IgD-negative memory B cell (primary cell): ENCODE data around the gene PRR22. TPM values are rescaled to one million over a fixed set of nuclear protein-coding genes. Genes with fewer than 3 reads are reported as not detected.
"Not testable (repeated sequence)": the region's sequence is repeated elsewhere in the genome, so short reads cannot be mapped to it uniquely, and the experiment has no call there.

Experiments
- H3K27ac Mint-ChIP-seq, 3 donors: one replicate each; pipeline ENCODE4 v1.8.0; 2020 to 2022; ENCODE audit warnings: mild to moderate bottlenecking in 3 of 3, mixed read lengths in 3 of 3, moderate library complexity in 1 of 3
- H3K27me3 Mint-ChIP-seq: one replicate; pipeline ENCODE4 v1.8.0; 2021; ENCODE audit warnings: mixed read lengths
- H3K36me3 Mint-ChIP-seq: one replicate; pipeline ENCODE4 v1.8.0; 2020; ENCODE audit warnings: mild to moderate bottlenecking, mixed read lengths
- H3K4me1 Mint-ChIP-seq, 3 donors: one replicate each; pipeline ENCODE4 v1.8.0; 2020 to 2022; ENCODE audit warnings: mixed read lengths in 3 of 3, mild to moderate bottlenecking in 1 of 3
- H3K4me3 Mint-ChIP-seq, 4 donors: one replicate each; pipeline ENCODE4 v1.8.0; 2020 to 2022; ENCODE audit warnings: mild to moderate bottlenecking in 4 of 4, mixed read lengths in 4 of 4, moderate library complexity in 3 of 4
- H3K9me3 Mint-ChIP-seq, 3 donors: one replicate each; pipeline ENCODE4 v1.8.0; 2020 to 2021; ENCODE audit warnings: mixed read lengths in 3 of 3, mild to moderate bottlenecking in 1 of 3
- polyA plus RNA-seq: library from polyadenylated mRNA; unstranded; fragments of 300-500 nt; fragmentation: Illumina TruSeq; gene quantifications from one replicate; pipeline ENCODE4 v1.2.3, GENCODE V29; 2021

PRR22 gene
- polyA plus RNA-seq, 1 donor from 2014 or later = not detected

DNA sequence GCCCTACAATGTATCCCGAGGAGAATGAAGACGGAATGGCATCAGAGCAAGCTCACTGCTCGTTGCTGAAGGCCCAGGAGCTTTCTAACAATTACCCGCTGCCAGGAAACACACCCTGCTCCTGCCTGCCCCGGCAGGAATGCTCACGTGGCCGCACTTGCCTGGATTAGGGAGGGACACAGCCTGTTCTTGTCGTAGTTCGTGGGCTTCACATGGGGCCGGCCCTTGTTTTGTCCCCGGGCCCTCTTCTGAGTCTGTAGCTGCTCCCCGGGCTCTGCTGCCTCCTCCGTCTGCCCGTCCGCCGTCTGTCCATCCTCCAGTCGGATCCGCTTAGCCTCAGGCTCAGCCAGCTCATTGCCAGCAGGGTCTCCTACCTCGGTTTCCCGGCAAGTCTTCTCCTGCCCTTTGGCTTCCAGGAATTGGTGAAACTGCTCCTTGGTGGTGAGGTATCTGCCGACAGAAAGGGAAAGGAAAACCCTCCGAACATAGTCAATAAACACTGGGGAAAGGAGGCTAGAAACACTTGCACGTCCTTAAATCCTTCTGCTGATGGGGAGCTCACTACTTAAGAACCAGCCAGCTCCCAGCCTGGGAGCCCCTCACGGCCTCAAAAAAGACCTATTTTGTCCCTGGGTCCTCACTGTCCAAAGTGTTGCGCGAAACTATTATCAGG lies 5.5 kb upstream of the PRR22 start:
- Mint-ChIP-seq H3K4me1 (peaks cover 5 to 11% (median 11%) of the 10 kb centered on the region in 3 donors), H3K36me3 (peaks cover 16% of the 10 kb centered on the region), H3K27me3 (peaks cover 3% of the 10 kb centered on the region), H3K9me3 (peaks cover 0 to 4% (median 3%) of the 10 kb centered on the region in 3 donors), H3K4me3 (peak overlapping the region; percentile 89 to 100 (median 100)), H3K27ac (peak overlapping the region; percentile 92 to 100 (median 99))

- H3K4me1 Mint-ChIP-seq = peaks cover 5 to 11% (median 11%) of the 10 kb centered on the region in 3 donors
- H3K9me3 Mint-ChIP-seq = peaks cover 0 to 4% (median 3%) of the 10 kb centered on the region in 3 donors
- peaks cover 16% of the 10 kb centered on the region for H3K36me3 Mint-ChIP-seq
- peak overlapping the region in 1 of 3 donors; percentile 92 for H3K27ac Mint-ChIP-seq
- peaks cover 3% of the 10 kb centered on the region for H3K27me3 Mint-ChIP-seq
- H3K4me3 Mint-ChIP-seq = peak overlapping the region in 2 of 4 donors; percentile 22 to 45
Measured at GRCh38 chr19:5789351-5789761, 4.8 kb upstream of the PRR22 start.

GRCh38 chr19:5788422-5788821 lies 3.9 kb upstream of the PRR22 start:
- H3K27ac Mint-ChIP-seq = peak overlapping the region in 2 of 3 donors; percentile 35 to 71
- peak overlapping the region in 1 of 4 donors; percentile 57 for H3K4me3 Mint-ChIP-seq

GRCh38 chr19:5787409-5788182 lies 3.0 kb upstream of the PRR22 start:
- H3K9me3 Mint-ChIP-seq = peaks cover 0 to 4% (median 3%) of the 10 kb centered on the region in 3 donors
- no peak overlapping the region for H3K27ac Mint-ChIP-seq
- peaks cover 1% of the 10 kb centered on the region for H3K27me3 Mint-ChIP-seq
- H3K36me3 Mint-ChIP-seq = peaks cover 16% of the 10 kb centered on the region
- H3K4me1 Mint-ChIP-seq = peaks cover 5 to 11% (median 11%) of the 10 kb centered on the region in 3 donors
- H3K4me3 Mint-ChIP-seq = no peak overlapping the region

More at GRCh38 chr19:5788422-5788821, 3.9 kb upstream of the PRR22 start:
- Mint-ChIP-seq H3K9me3 (peaks cover 0 to 4% (median 3%) of the 10 kb centered on the region in 3 donors), H3K27me3 (peaks cover 1% of the 10 kb centered on the region), H3K36me3 (peaks cover 16% of the 10 kb centered on the region), H3K4me1 (peaks cover 5 to 11% (median 11%) of the 10 kb centered on the region in 3 donors)

GRCh38 chr19:5786593-5787408 lies 2.3 kb upstream of the PRR22 start:
- peaks cover 16% of the 10 kb centered on the region for H3K36me3 Mint-ChIP-seq

DNA sequence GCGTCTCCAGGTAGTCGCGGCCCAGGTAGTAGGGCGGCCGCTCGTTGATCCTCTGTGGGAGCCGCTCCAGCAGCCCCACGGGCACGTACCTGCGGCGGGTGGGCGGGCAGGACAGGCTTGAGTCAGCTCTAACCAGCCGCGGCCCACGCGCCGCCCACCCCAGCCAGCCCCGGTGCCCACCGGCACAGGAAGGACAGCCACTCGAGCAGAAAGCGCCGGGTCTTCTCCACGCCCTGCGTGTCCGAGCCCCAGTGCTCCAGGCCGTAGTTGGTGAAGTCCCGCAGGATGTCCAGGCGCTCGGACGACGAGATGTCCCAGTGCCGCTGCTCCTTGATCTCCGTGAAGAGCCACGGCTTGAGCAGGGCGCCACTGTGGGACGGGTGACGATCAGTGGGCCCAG lies 877 bp upstream of the PRR22 start:
- Mint-ChIP-seq H3K27me3 (no peaks in the 10 kb centered on the region), H3K4me1 (peaks cover 3 to 7% (median 6%) of the 10 kb centered on the region in 3 donors), H3K36me3 (peaks cover 11% of the 10 kb centered on the region), H3K9me3 (peaks cover 0 to 2% (median 0%) of the 10 kb centered on the region in 3 donors), H3K27ac (peak overlapping the region in 1 of 3 donors; percentile 34), H3K4me3 (no peak overlapping the region)

More at GRCh38 chr19:5786593-5787408, 2.3 kb upstream of the PRR22 start:
- Mint-ChIP-seq H3K27ac (peak overlapping the region in 1 of 3 donors; percentile 34), H3K4me3 (peak overlapping the region in 1 of 4 donors; percentile 12), H3K9me3 (peaks cover 0 to 4% (median 3%) of the 10 kb centered on the region in 3 donors), H3K27me3 (peaks cover 1% of the 10 kb centered on the region), H3K4me1 (peaks cover 5 to 11% (median 11%) of the 10 kb centered on the region in 3 donors)

- H3K4me1 Mint-ChIP-seq = no peaks in the 10 kb centered on the region
- H3K36me3 Mint-ChIP-seq = peaks cover 7% of the 10 kb centered on the region
- no peaks in the 10 kb centered on the region for H3K9me3 Mint-ChIP-seq
- H3K27me3 Mint-ChIP-seq = no peaks in the 10 kb centered on the region
- H3K27ac Mint-ChIP-seq = no peak overlapping the region
- H3K4me3 Mint-ChIP-seq = no peak overlapping the region
Measured at GRCh38 chr19:5782945-5783919, 1.3 kb downstream of the PRR22 start.

GRCh38 chr19:5782322-5782721 lies 2.2 kb downstream of the PRR22 start:
- Mint-ChIP-seq H3K27ac (no peak overlapping the region), H3K4me3 (no peak overlapping the region), H3K27me3 (no peaks in the 10 kb centered on the region), H3K36me3 (peaks cover 7% of the 10 kb centered on the region), H3K9me3 (no peaks in the 10 kb centered on the region), H3K4me1 (no peaks in the 10 kb centered on the region)

- H3K27ac Mint-ChIP-seq, H3K4me1 Mint-ChIP-seq, H3K4me3 Mint-ChIP-seq, H3K36me3 Mint-ChIP-seq, H3K27me3 Mint-ChIP-seq, H3K9me3 Mint-ChIP-seq: not testable (repeated sequence)
Measured at GRCh38 chr19:5780916-5781315, 3.6 kb downstream of the PRR22 start.

GRCh38 chr19:5778402-5778801 lies 6.1 kb downstream of the PRR22 start:
- Mint-ChIP-seq H3K4me3 (no peak overlapping the region), H3K4me1 (no peaks in the 10 kb centered on the region), H3K27me3 (peaks cover 1% of the 10 kb centered on the region), H3K27ac (no peak overlapping the region), H3K9me3 (no peaks in the 10 kb centered on the region), H3K36me3 (no peaks in the 10 kb centered on the region)

DNA sequence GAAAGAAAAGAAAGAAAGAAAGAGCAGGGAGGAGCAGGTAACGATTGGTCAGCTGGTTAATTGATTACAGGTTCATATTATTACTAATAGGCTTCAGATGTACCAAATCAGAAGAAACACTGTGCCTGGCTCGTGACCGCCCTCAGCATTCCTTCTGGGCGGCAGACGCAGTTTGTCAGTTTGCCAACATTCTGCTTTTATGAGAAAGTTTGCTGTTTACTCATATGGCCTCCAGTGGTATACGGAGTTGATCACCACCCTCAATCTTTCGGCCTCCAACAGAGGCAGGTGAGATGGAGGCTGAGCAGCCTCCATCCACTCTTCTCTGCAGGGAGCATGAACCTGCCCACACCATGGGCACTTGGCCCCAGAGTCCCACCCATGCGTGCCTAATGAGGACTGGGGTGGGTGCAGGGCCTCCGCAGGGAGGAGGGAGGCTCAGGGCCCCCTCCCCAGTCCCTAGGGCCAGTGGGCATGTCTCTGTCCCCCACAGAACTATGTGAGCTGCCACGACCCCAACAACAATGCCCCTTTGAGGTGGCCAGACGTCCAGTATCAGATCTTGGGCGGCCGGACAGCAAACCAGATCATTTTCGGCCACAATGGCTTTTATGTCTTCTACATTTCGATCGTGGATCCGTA lies 8.8 kb downstream of the PRR22 start:
- no peaks in the 10 kb centered on the region for H3K36me3 Mint-ChIP-seq
- H3K9me3 Mint-ChIP-seq = no peaks in the 10 kb centered on the region
- H3K4me3 Mint-ChIP-seq = no peak overlapping the region
- peak overlapping the region in 1 of 3 donors; percentile 13 for H3K27ac Mint-ChIP-seq
- peaks cover 1% of the 10 kb centered on the region for H3K27me3 Mint-ChIP-seq
- H3K4me1 Mint-ChIP-seq = no peaks in the 10 kb centered on the region

GRCh38 chr19:5774921-5775320 lies 9.6 kb downstream of the PRR22 start:
- Mint-ChIP-seq H3K27ac (no peak overlapping the region), H3K9me3 (no peaks in the 10 kb centered on the region), H3K27me3 (peaks cover 1% of the 10 kb centered on the region), H3K4me3 (no peak overlapping the region), H3K4me1 (no peaks in the 10 kb centered on the region), H3K36me3 (no peaks in the 10 kb centered on the region)

GRCh38 chr19:5773276-5773675 lies 11.3 kb downstream of the PRR22 start:
- no peaks in the 10 kb centered on the region for H3K36me3 Mint-ChIP-seq
- H3K27ac Mint-ChIP-seq = no peak overlapping the region
- H3K9me3 Mint-ChIP-seq = no peaks in the 10 kb centered on the region
- no peak overlapping the region for H3K4me3 Mint-ChIP-seq
- peaks cover 1% of the 10 kb centered on the region for H3K27me3 Mint-ChIP-seq
- no peaks in the 10 kb centered on the region for H3K4me1 Mint-ChIP-seq
